ENCODE measurements around the gene C17orf75.
"Not testable (repeated sequence)": the region's sequence is repeated elsewhere in the genome, so short reads cannot be mapped to it uniquely, and the experiment has no call there.

Gene C17orf75, protein sequence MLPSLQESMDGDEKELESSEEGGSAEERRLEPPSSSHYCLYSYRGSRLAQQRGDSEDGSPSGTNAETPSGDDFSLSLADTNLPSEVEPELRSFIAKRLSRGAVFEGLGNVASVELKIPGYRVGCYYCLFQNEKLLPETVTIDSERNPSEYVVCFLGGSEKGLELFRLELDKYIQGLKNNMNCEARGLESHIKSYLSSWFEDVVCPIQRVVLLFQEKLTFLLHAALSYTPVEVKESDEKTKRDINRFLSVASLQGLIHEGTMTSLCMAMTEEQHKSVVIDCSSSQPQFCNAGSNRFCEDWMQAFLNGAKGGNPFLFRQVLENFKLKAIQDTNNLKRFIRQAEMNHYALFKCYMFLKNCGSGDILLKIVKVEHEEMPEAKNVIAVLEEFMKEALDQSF

DNA sequence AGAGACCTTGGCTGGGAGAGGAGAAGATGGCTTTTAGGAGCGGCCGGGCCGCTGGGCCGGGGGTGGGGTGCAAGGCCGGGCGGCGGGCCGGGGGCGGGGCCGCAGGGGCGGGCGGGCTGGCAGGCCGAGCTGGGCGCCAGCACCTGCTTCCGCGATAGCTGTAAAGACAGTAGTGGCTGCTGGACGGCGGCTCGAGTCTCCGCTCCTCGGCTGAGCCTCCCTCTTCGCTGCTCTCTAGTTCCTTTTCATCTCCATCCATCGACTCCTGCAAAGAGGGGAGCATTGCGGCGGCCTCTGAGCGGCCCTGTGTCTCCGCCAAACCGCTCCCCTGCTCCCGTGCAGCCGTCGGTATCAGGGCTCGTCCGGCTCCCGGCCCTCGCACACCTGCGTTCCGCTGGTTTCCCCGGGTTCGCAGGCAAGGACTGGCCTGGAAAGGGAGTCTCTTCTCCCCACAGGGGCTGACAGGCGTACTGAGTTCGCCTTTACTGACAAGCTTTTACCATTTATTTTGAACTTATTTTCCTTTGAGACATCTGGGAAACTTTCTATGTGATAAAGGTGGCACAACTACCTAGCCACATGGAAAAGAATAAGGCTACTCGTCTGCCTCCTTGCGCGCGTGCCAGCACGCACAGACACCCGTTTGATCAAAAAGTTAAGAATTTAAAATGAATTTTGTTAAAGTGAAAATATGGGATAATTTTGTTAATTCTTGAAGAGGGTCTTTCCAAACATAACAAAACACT lies at the start of gene C17orf75:
TSS of gene C17orf75 (minus strand) at position 317 of the 746 bp plus-strand sequence. CDS start at position 283, 34 bp downstream.
- peak; percentile 79 for DNase-seq (ENCODE audit: low read depth)

GRCh38 chr17:32388613-32389459 lies 46.9 kb upstream of the C17orf75 start:
- DNase-seq (ENCODE audit: low read depth) = no peak

- not testable (repeated sequence) for DNase-seq (ENCODE audit: low read depth)
Observed at GRCh38 chr17:32388128-32388527, 46.2 kb upstream of the C17orf75 start.

- DNase-seq (ENCODE audit: low read depth) = no peak
Observed at GRCh38 chr17:32386844-32387243, 44.9 kb upstream of the C17orf75 start.

DNA sequence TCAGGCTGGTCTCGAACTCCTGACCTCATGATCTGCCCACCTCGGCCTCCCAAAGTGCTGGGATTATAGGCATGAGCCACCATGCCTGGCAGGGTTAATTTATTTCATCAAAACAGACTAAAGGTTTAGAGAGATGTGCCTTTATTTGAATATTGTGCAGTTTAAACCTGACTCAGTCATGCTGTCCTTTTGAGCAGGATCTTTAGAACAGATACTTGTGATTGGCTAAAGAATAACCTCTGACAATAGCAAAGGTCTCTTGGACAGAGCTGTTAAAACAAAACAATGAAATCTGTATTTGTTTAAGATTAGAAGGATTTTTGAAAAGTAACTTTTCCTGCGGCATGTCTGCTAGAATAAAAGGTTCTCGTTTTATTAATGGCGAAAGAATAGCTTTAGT lies 44.0 kb upstream of the C17orf75 start:
- no peak for DNase-seq (ENCODE audit: low read depth)

DNA sequence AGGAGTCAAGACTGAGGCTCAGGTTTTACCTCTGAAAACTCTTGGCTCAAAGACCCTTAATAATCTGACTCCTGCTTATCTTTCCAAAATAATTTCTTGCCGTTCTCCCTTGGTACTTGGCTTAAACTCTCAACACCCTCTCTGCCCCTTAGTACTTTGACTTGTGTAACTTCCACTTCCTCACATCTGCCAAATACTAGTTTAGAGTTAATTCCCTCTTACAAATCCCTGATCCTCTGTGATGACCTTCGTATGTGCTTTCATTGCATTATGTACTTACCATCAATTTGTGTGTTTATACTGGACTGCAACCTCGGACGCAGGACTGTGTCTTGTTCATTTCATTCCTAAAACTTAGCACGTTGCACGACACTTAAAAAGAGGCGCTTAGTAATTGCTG lies 43.1 kb upstream of the C17orf75 start:
- no peak for DNase-seq (ENCODE audit: low read depth)

- no peak for DNase-seq (ENCODE audit: low read depth)
Observed at GRCh38 chr17:32383926-32384434, 42.0 kb upstream of the C17orf75 start.

GRCh38 chr17:32382526-32383223 lies 40.7 kb upstream of the C17orf75 start:
- DNase-seq (ENCODE audit: low read depth) = no peak

DNA sequence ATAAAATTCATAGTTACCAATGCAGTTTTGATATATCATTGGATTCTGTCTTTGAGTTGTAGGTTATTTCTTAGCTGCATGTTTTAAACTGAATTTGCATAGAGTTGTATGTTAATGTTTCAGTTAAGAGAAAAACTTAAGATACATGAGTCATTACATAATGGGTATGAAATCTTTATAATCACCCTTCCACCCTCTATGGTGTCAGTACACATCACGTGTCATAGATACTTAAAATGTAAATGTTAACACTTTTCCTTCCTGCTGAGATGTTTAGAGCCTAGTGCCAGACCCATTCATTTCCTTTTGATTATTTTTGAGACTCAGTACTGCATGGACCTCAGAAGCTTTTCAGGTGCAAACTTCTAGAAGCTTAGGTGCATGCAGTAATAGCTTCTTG lies 28.5 kb upstream of the C17orf75 start:
- DNase-seq (ENCODE audit: low read depth) = no peak

GRCh38 chr17:32361270-32361669 lies 19.3 kb upstream of the C17orf75 start:
- DNase-seq (ENCODE audit: low read depth) = no peak

DNA sequence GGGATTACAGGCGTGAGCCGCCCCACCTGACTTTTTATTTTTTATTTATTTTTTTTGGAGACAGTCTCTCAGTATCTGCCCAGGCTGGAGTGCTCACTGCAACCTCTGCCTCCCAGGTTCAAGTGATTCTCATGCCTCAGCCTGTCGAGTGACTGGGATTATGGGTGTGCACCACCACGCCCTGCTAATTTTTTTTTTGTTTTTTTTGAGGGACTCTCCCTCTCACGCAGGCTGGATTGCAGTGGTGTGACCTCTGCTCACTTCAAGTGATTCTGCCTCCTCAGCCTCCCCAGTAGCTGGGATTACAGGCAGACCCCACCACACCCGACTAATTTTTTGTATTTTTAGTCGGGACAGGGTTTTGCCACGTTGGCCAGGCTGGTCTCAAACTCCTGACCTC lies 15.6 kb upstream of the C17orf75 start:
- DNase-seq (ENCODE audit: low read depth) = no peak

DNA sequence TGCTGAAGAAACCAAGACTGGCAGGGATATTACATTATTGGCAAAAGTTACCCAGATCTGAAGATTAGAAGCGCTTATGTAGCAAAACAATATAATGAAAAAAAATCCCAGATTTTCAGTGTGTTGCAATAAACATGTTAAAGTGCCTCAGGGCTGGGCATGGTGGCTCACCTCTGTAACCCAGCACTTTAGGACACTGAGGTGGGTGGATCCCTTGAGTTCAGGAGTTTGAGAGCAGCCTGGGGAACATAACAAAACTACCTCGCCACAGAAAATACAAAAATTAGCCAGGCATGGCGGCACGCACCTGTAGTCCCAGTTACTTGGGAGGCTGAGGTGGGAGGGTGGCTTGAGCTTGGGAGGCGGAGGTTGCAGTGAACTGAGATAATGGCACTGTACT lies 14.8 kb upstream of the C17orf75 start:
- no peak for DNase-seq (ENCODE audit: low read depth)

DNA sequence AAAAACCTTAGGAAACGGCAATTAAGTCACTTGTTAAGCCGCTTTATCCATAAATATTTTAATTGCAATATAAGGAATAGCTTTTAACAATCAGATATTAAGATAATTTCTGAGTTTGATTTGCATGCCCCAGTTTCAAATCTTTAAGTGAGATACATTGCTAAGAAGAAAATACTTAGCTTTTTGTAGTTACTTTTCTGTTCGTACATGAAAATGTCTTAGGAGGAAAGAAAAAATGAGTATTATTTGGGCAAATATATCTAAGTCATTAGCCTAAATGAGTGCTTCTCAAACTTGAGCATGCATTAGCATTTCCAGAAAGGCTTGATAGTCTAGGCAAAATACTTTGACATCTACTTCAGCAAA lies 14.4 kb upstream of the C17orf75 start:
- no peak for DNase-seq (ENCODE audit: low read depth)

DNA sequence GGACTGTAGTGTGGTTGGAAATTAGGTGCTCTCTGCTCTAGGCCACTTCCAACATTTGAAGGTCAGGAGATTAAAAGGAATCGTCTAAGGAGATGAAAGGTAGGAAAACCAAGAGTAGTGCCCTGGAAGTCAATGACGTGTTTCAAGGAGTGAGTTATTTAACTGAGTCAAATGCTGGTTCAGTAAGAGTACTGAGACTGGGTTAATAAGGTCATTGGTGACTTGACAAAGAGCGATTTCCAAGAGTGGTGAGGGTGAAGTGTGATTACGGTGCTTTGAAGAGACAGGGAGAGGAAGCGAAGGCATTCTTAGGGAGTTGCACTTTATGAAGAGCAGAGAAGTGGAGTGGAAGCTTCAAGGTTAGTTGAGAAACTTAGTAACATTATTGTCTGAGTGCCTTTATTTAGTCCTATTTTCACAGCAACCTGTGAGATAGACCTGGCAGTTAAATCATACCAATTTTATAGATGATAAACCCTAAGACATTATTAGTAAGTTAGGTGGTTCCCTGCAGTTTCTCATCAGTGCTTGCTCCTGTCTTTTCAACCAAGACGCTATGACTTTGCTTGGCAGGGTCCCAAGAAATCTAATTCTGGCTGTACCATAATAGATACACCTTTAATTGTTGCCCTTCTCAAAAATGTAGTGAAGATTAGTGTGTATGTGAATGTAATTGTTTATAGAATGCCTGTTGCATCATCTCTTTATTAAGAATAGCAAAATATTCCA lies 13.8 kb upstream of the C17orf75 start:
- DNase-seq (ENCODE audit: low read depth) = no peak

- not testable (repeated sequence) for DNase-seq (ENCODE audit: low read depth)
Observed at GRCh38 chr17:32352734-32353133, 10.8 kb upstream of the C17orf75 start.

DNA sequence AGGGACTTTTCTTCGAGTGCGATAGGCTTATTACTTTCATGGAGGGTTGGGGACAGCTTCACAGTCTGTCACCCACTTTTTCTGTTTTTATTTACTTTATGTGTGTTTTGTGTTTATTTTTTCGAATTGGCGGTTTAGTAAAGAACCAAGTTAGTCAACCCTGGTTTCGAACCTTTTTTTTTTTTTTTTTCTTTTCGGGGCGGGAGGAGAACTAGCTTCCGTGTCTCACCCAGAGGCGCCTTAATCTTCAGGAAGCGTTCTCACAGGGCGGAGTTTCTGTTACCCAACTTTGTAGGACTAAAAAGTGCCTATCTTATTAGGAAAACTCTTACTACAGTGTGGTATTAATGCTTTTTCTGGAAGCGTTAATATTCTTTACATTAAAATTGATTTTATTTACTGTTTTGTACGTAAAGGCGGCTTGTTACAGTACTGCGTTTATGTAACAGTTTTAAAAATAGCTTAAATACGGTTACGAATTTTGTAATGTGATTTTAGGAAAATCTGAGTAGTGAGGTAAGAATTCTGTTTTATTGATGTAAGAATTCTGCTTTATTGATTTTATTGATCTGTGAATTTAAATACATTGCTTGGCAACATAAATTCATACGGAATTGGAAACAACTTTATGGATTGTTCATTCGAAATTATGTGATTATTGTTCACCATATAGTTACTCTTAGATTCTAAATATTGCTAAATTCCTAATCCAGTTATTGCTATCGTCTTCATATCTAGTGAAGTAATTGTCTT lies 8.9 kb upstream of the C17orf75 start:
- peak; percentile 27 for DNase-seq (ENCODE audit: low read depth)

DNA sequence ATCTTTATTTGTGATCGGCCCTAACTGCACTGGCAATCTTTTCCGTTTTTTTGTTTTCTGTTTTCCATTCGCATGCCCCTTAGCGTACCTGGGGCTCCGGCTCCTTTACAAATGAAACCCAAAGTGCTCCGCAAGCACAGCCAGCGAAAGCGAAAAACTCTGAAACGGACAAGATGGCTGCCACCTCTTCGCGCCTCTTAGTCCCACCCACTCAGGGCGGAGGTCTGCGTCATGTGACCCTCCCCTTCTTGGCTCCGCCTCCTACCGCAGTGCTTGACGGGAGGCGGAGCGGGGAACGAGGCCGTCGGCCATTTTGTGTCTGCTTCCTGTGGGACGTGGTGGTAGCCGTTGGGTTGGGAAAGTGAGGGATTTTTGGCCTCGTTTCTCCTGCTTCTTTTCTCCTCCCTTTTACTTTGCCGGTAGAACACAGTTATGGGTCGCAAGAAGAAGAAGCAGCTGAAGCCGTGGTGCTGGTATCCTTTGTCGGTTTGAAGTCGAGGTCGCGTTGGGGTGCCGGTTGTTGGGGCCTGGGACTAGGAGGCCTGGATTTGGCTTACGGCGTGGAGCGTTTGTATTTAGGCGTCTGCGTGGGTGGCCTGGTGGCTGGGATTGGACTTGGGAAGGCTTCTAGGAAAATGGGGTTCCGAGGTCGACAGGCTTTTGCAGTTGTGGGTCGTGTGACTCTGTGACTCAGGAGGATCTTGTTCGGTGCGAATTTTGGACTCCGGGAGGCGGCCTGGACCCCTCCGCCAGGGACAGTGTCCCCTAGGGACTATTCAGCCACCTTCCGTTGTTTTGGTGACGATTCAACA lies 8.1 kb upstream of the C17orf75 start, which contains the start of gene ZNF207:
TSS of gene ZNF207 (plus strand) at position 304 of the 812 bp plus-strand sequence. CDS start at position 433, 129 bp downstream.
- peak; percentile 94 for DNase-seq (ENCODE audit: low read depth)

DNA sequence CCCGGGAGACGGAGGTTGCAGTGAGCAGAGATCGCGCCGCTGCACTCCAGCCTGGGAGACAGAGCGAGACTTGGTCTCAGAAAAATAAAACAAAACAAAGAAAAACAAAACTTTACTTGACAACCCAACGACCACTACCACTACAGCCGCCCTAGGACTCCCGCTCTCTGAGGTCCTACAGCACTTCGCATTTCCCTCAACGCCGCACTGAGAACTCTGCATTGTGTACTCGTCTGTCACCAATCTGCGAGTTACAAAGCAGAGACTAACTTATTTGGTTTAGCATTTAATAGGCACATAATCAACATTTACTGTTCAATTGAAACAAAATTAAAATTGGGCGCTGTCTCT lies 7.5 kb upstream of the C17orf75 start:
- peak; percentile 2 for DNase-seq (ENCODE audit: low read depth)

GRCh38 chr17:32348483-32348800 lies 6.5 kb upstream of the C17orf75 start:
- DNase-seq (ENCODE audit: low read depth) = no peak
